Upper lobe of right lung (tissue), 1 donor: ENCODE results near the gene SLC22A31. TPM values are rescaled to one million over a fixed set of nuclear protein-coding genes. Genes with fewer than 3 reads are reported as not detected.

Source experiments
- ATAC-seq: fragments of 200-7000 bp; cut with Tn5 transposase; one replicate; pipeline ENCODE4 v1.9.1; 2020; ENCODE audit warnings: mild to moderate bottlenecking, moderate library complexity
- DNase-seq: peaks from one replicate; pipeline ENCODE4 v3.0.0-alpha.2; 2020
- H3K27ac ChIP-seq: fragments of 200-600 bp; one replicate; pipeline ENCODE4 v1.8.0; 2022
- H3K27me3 ChIP-seq: fragments of 200-600 bp; one replicate; pipeline ENCODE4 v1.8.0; 2022; ENCODE audit warnings: mild to moderate bottlenecking
- H3K36me3 ChIP-seq: fragments of 200-600 bp; one replicate; pipeline ENCODE4 v1.8.0; 2022
- H3K4me1 ChIP-seq: fragments of 200-600 bp; one replicate; pipeline ENCODE4 v1.8.0; 2022
- H3K4me3 ChIP-seq: fragments of 200-600 bp; one replicate; pipeline ENCODE4 v1.8.0; 2022; ENCODE audit warnings: mild to moderate bottlenecking
- H3K9me3 ChIP-seq: fragments of 200-600 bp; one replicate; pipeline ENCODE4 v1.8.0; 2022
- CTCF ChIP-seq: fragments of 200-600 bp; IDR thresholded peaks from one replicate; pipeline ENCODE4 v1.8.0; 2022; ENCODE audit warnings: antibody characterized with exemption
- intact Hi-C: fragments of 100-400 bp; cut with DNase I; formaldehyde crosslinking; loops from one replicate; pipeline ENCODE4 v1.11.0; 2022
- total RNA-seq: library from RNA; stranded (reverse); fragmentation: NEBNext Ultra II Directional; extraction: Animal tissue kit (Norgen Biotek cat#: 25700); gene quantifications from one replicate; pipeline ENCODE4 v1.2.1, GENCODE V29; 2021
- donor health status: DM: no; HTN: yes; CAD: no; lungs with severe emphysema.

The SLC22A31 gene
- total RNA-seq, 1 donor from 2014 or later: 136 TPM

DNA sequence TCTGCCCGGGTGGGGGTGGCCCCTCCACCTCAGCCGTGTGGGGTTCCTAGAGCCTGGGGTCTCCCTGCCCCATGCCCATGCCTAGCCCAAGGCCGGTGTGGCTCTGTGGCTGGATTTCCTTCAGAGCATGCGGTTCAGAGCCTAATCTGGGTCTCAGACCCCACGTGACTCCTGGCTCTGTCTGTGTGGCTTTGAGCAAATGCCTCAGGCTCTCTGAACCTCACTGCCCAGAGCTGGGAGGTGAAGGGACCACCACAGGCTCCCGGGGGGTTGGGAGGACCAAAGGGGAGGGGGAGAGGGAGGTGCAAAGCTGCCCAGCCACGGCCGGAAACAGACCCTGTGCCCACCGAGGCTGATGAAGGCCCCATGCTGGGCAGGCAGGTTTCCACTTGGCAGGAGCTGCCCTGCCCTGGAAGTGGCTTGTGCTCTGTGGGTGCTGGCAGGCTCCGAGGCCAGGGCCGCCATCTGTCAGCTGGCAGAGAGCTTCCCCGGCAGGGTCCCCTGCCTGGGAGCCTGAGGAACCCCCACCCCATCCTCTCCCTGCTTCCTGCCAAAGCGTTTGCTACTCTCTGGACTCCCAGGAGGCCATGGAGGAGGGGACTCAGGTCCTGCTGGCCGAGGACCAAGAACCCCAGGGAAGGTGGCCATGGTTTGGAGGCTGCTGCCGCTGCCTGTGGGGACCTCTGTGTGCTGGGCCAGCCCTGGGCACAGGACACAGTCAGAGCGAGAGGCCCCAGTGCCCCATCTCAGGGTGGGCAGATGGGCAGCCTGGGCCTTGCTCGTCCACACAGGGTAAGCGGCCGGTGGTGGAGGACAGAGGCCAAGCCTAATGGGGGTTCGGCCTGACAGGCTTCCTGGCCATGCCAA is 24.8 kb downstream of the SLC22A31 start:
- no peak for ATAC-seq
- no peak overlapping the region for H3K4me3 ChIP-seq
- peaks cover 9% of the 10 kb centered on the region for H3K27me3 ChIP-seq
- H3K9me3 ChIP-seq: no peaks in the 10 kb centered on the region
- intact Hi-C loops: no loop called here
- H3K36me3 ChIP-seq: no peaks in the 10 kb centered on the region
- peaks cover 11% of the 10 kb centered on the region for H3K4me1 ChIP-seq
- H3K27ac ChIP-seq: no peak overlapping the region
- no peak for DNase-seq
- no peak for TF ChIP-seq CTCF

DNA sequence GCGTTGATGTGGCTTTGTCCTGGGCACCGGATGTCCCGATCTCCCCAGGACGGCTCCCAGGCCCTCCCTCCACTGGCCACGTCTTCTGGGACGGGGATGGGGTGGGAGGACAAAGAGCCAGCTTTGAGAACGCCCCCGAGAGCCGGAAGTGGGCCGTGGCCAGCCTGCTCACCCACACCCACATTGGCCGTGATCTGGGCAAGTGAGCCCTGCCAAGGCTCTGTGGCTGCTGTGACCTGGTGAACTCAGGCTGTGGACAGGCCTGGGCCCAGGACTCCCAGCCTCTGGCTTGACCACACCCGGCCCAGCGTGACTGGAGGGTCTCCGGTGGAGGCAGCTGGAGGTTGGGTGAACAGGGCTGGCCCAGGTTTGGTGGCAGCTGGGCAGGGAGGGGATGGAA is 25.5 kb downstream of the SLC22A31 start:
- no peak for ATAC-seq
- TF ChIP-seq CTCF: no peak
- H3K27me3 ChIP-seq: peaks cover 9% of the 10 kb centered on the region
- H3K27ac ChIP-seq: no peak overlapping the region
- no peak overlapping the region for H3K4me3 ChIP-seq
- H3K36me3 ChIP-seq: no peaks in the 10 kb centered on the region
- DNase-seq: no peak
- intact Hi-C loops: no loop called here
- no peaks in the 10 kb centered on the region for H3K9me3 ChIP-seq
- peaks cover 15% of the 10 kb centered on the region for H3K4me1 ChIP-seq

DNA sequence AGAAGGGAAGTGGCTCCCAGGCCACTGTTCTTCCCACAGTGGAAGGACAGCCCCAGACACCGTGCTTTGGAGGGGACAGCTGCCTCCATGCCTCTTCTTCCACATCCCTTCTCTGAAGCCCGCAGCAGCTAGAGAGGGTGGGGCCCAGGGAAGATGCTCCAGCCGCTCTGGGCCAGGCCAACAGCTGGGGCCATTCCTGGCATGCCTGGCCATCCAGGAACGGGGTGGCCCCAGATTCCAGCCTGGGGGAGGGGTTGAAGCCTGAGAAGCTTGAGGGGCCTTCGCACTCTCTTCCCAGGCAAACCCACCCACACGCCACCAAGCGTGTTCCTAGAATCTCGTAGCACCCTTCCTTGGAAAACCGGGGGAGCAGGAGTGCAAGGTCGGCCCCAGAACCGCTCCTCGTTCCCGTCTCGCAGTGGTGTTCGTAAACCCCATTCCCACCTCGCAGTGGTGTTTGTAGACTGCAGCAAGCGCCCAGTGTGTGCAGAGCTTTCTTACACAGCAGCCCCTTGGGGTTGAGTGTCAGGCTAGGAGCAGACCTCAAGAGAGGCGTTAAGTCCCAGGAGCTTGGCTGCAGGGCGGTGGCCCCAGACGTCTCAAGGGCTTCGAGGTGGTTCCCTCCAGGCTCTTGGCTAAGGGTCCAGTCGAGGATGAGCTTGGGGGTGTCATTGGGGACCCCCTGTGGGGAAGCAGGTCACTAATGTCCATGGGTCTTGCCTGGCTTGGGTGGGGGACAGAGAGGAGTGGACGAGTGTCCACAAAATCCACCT is 26.1 kb downstream of the SLC22A31 start:
- no peak for DNase-seq
- intact Hi-C loops: no loop called here
- no peak for TF ChIP-seq CTCF

GRCh38 chr16:89173174-89173921 is 27.0 kb downstream of the SLC22A31 start:
- H3K4me3 ChIP-seq: no peak overlapping the region
- DNase-seq (no peak), ATAC-seq (no peak)
- no peaks in the 10 kb centered on the region for H3K9me3 ChIP-seq
- H3K36me3 ChIP-seq: no peaks in the 10 kb centered on the region
- H3K27ac ChIP-seq: no peak overlapping the region
- no peak for TF ChIP-seq CTCF
- H3K27me3 ChIP-seq: peaks cover 20% of the 10 kb centered on the region
- intact Hi-C loops: no loop called here
- H3K4me1 ChIP-seq: peaks cover 15% of the 10 kb centered on the region

More for the DNA sequence above, 26.1 kb downstream of the SLC22A31 start:
- Histone ChIP-seq H3K4me1 (peaks cover 15% of the 10 kb centered on the region), H3K4me3 (no peak overlapping the region), H3K27me3 (peaks cover 11% of the 10 kb centered on the region), H3K9me3 (no peaks in the 10 kb centered on the region), H3K27ac (no peak overlapping the region), H3K36me3 (no peaks in the 10 kb centered on the region)
- no peak for ATAC-seq

DNA sequence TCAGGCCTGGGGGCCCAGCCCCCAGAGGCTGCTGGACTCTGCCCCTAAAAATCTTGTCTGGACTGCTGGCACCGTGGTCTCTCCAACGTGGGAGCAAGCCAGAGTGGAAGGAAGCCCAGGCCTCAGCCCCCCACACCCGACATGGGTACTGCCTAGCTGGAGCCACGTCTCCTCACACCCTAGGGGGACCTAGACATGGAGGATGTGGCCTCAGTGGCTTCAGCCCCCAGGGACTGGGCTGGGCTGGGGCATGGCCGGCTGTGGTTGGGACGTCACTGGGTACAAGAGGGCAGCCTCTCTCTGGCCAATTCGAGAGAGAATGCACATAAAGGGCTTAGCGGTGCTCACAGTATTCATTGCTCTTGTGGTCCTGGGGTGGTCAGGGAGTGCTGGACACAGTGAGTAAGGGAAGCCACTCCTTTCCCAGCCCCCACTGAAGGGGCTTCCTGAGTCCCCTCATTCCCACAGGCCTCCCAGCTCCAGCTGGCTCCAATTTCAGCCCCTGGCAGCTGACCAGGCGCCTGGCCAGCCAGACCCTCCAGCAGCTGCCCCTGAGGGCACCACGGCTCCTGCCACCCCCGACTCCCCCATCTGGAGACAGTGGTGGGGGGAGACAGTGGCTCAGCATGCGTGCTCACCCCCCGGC is 27.7 kb downstream of the SLC22A31 start:
- H3K36me3 ChIP-seq: no peaks in the 10 kb centered on the region
- intact Hi-C loops: no loop called here
- DNase-seq (no peak), ATAC-seq (no peak)
- peaks cover 15% of the 10 kb centered on the region for H3K4me1 ChIP-seq
- peaks cover 22% of the 10 kb centered on the region for H3K27me3 ChIP-seq
- H3K9me3 ChIP-seq: no peaks in the 10 kb centered on the region
- no peak overlapping the region for H3K27ac ChIP-seq
- no peak overlapping the region for H3K4me3 ChIP-seq
- TF ChIP-seq CTCF: no peak
